HL-60/S4 (cell line): ENCODE results near the gene SDR9C7.
"Not testable (repeated sequence)": the region's sequence is repeated elsewhere in the genome, so short reads cannot be mapped to it uniquely, and the experiment has no call there.

Experiments
- in situ Hi-C: fragments of 300-500 bp; cut with MboI; formaldehyde crosslinking; loops from 2 replicates; pipeline ENCODE4 v1.14.3; 2022; ENCODE audit warnings: low sequenced_read_pairs

SDR9C7 gene

GRCh38 chr12:56933826-56934625 is at the start of gene SDR9C7:
SDR9C7 (minus strand) TSS chr12:56934408; CDS start chr12:56934261, 147 bp downstream.
- in situ Hi-C loops, result no loop called here

GRCh38 chr12:56983386-56983785 is 49.2 kb upstream of the SDR9C7 start:
- in situ Hi-C loops, result no loop called here

- in situ Hi-C loops, result not testable (repeated sequence)
These were observed 48.5 kb upstream of the SDR9C7 start for GRCh38 chr12:56982578-56983236.

- in situ Hi-C loops, result no loop called here
These were observed 46.8 kb upstream of the SDR9C7 start for GRCh38 chr12:56980941-56981530.

GRCh38 chr12:56980268-56980667 is 46.1 kb upstream of the SDR9C7 start:
- in situ Hi-C loops, result no loop called here

GRCh38 chr12:56979628-56980027 is 45.4 kb upstream of the SDR9C7 start:
- in situ Hi-C loops, result no loop called here

GRCh38 chr12:56978397-56979138 is 44.4 kb upstream of the SDR9C7 start:
- in situ Hi-C loops, result no loop called here

- in situ Hi-C loops, result not testable (repeated sequence)
These were observed 43.2 kb upstream of the SDR9C7 start for GRCh38 chr12:56977361-56977760.

- in situ Hi-C loops, result not testable (repeated sequence)
These were observed 40.0 kb upstream of the SDR9C7 start for GRCh38 chr12:56974224-56974623.

- in situ Hi-C loops, result not testable (repeated sequence)
These were observed 34.7 kb upstream of the SDR9C7 start for GRCh38 chr12:56968910-56969309.

GRCh38 chr12:56965997-56966642 is 31.9 kb upstream of the SDR9C7 start:
- in situ Hi-C loops, result not testable (repeated sequence)

- in situ Hi-C loops, result not testable (repeated sequence)
These were observed 30.9 kb upstream of the SDR9C7 start for GRCh38 chr12:56965124-56965523.

- in situ Hi-C loops, result not testable (repeated sequence)
These were observed 29.3 kb upstream of the SDR9C7 start for GRCh38 chr12:56963557-56963956.

GRCh38 chr12:56962247-56962646 is 28.0 kb upstream of the SDR9C7 start:
- in situ Hi-C loops, result not testable (repeated sequence)

GRCh38 chr12:56958422-56958821 is 24.2 kb upstream of the SDR9C7 start:
- in situ Hi-C loops, result no loop called here

- in situ Hi-C loops, result no loop called here
These were observed 23.2 kb upstream of the SDR9C7 start, which contains the start of gene RDH16 for GRCh38 chr12:56957229-56958052. RDH16 (minus strand) TSS chr12:56957608; CDS start chr12:56957462, 146 bp downstream.

- in situ Hi-C loops, result no loop called here
These were observed 21.5 kb upstream of the SDR9C7 start for GRCh38 chr12:56955631-56956256.

GRCh38 chr12:56954958-56955355 is 20.7 kb upstream of the SDR9C7 start:
- in situ Hi-C loops, result no loop called here
